Endothelial cell (in vitro differentiated cells): ENCODE results near the gene MYOM3. TPM values are rescaled to one million over a fixed set of nuclear protein-coding genes. Genes with fewer than 3 reads are reported as not detected.

Source experiments
- DNase-seq: peaks from one replicate; pipeline ENCODE4 v3.0.0; 2021; ENCODE audit warnings: low spot score
- H3K27ac Mint-ChIP-seq: one replicate; pipeline ENCODE4 v1.8.0; 2021; ENCODE audit warnings: mixed read lengths, inconsistent platforms; ENCODE audit not compliant: unreplicated experiment
- H3K27me3 Mint-ChIP-seq: one replicate; pipeline ENCODE4 v1.8.0; 2021; ENCODE audit warnings: mild to moderate bottlenecking, moderate library complexity, mixed read lengths, inconsistent platforms; ENCODE audit not compliant: unreplicated experiment
- H3K36me3 Mint-ChIP-seq: one replicate; pipeline ENCODE4 v1.8.0; 2021; ENCODE audit warnings: mild to moderate bottlenecking, low read depth, mixed read lengths, inconsistent platforms; ENCODE audit not compliant: unreplicated experiment
- H3K4me1 Mint-ChIP-seq: one replicate; pipeline ENCODE4 v1.8.0; 2021; ENCODE audit warnings: mild to moderate bottlenecking, mixed read lengths, inconsistent platforms; ENCODE audit not compliant: unreplicated experiment
- H3K4me3 Mint-ChIP-seq: one replicate; pipeline ENCODE4 v1.8.0; 2021; ENCODE audit warnings: mild to moderate bottlenecking, mixed read lengths, inconsistent platforms; ENCODE audit not compliant: unreplicated experiment
- H3K9me3 Mint-ChIP-seq: one replicate; pipeline ENCODE4 v1.8.0; 2021; ENCODE audit warnings: mixed read lengths, inconsistent platforms; ENCODE audit not compliant: unreplicated experiment
- total RNA-seq: library from RNA; stranded (reverse); fragmentation: NEBNext Ultra II Directional; extraction: Animal tissue kit (Norgen Biotek cat#: 25700); gene quantifications from one replicate; pipeline ENCODE4 v1.2.1, GENCODE V29; 2021; ENCODE audit not compliant: unreplicated experiment
- TF ChIP-seq, protein P1 (sequence below): fragments of 200-600 bp; sonication (generic); IDR thresholded peaks from one replicate; pipeline ENCODE4 v1.5.0; 2021; ENCODE audit warnings: antibody characterized with exemption; ENCODE audit not compliant: unreplicated experiment

Gene MYOM3
- total RNA-seq, 1 donor from 2014 or later = 0.59 TPM

DNA sequence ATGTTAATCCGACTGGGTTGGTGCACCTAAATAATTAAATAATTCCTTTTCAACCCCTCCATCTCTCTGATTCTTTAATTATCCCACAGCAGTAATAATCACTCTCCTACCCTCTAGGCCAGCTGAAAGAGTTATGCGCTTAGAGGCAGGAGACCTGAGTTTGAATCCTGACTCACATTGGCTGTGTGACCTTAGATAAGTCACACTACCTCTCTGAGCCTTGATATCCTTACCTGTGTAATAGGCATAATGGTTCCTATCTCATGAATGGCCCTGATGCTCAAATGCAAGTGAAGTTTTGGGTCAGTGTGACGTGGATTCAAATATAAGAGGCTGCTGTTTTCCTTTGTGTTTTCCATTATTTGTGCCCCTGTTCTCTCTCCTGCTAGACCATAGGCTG is 8.1 kb downstream of the MYOM3 start:
- H3K9me3 Mint-ChIP-seq = no peaks in the 10 kb centered on the region
- TF ChIP-seq, protein P1, sequence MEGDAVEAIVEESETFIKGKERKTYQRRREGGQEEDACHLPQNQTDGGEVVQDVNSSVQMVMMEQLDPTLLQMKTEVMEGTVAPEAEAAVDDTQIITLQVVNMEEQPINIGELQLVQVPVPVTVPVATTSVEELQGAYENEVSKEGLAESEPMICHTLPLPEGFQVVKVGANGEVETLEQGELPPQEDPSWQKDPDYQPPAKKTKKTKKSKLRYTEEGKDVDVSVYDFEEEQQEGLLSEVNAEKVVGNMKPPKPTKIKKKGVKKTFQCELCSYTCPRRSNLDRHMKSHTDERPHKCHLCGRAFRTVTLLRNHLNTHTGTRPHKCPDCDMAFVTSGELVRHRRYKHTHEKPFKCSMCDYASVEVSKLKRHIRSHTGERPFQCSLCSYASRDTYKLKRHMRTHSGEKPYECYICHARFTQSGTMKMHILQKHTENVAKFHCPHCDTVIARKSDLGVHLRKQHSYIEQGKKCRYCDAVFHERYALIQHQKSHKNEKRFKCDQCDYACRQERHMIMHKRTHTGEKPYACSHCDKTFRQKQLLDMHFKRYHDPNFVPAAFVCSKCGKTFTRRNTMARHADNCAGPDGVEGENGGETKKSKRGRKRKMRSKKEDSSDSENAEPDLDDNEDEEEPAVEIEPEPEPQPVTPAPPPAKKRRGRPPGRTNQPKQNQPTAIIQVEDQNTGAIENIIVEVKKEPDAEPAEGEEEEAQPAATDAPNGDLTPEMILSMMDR = no peak
- H3K27me3 Mint-ChIP-seq = peaks cover 5% of the 10 kb centered on the region
- H3K36me3 Mint-ChIP-seq = no peaks in the 10 kb centered on the region
- H3K4me3 Mint-ChIP-seq = no peak overlapping the region
- H3K27ac Mint-ChIP-seq = no peak overlapping the region
- no peak for DNase-seq
- H3K4me1 Mint-ChIP-seq = no peaks in the 10 kb centered on the region

DNA sequence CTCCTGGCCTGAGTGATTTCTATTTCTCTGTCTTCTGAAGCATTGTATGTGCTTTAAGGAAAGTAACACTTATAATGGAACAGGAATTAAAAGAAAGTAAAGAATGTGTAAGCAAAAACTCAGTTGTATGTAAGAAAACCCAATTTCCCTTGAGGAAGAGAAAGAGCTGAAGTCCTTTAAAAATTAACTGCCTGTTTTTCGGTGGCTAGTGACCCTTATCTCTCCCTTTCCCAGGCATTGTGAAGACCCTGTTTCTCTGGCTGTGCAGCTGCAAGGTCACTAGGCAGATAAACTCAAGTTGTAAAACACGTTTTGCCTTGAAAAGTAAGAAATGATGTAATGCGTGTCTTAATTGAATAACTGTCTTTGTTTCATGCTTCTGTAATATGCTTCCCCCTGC is 8.5 kb downstream of the MYOM3 start:
- Mint-ChIP-seq H3K9me3 (no peaks in the 10 kb centered on the region), H3K36me3 (no peaks in the 10 kb centered on the region), H3K4me3 (no peak overlapping the region), H3K27ac (no peak overlapping the region), H3K4me1 (no peaks in the 10 kb centered on the region), H3K27me3 (peaks cover 5% of the 10 kb centered on the region)
- TF ChIP-seq, protein P1 = no peak
- no peak for DNase-seq

DNA sequence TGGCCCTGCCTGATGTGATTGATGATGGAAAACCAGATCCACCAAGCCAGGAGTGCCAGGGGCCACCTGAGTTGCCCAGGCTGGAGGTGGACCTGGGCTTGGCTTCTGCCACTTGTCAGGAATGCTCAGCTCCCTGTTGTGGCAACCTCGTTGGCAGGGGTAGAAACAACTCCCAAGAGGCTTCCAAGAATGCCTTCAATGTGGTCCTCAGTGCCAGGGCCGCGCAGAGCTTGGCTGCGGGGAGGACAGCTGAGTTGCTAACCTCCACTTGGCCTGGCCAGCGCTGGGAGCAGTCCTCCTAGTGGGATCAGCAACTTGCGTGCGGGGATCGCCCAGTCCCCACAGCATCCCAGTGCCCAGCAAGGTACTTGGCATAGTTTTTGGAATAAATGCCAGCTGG is 9.0 kb downstream of the MYOM3 start:
- Mint-ChIP-seq H3K4me1 (no peaks in the 10 kb centered on the region), H3K27me3 (peaks cover 5% of the 10 kb centered on the region), H3K9me3 (no peaks in the 10 kb centered on the region), H3K27ac (no peak overlapping the region), H3K4me3 (no peak overlapping the region), H3K36me3 (no peaks in the 10 kb centered on the region)
- TF ChIP-seq, protein P1 = no peak
- DNase-seq = no peak

DNA sequence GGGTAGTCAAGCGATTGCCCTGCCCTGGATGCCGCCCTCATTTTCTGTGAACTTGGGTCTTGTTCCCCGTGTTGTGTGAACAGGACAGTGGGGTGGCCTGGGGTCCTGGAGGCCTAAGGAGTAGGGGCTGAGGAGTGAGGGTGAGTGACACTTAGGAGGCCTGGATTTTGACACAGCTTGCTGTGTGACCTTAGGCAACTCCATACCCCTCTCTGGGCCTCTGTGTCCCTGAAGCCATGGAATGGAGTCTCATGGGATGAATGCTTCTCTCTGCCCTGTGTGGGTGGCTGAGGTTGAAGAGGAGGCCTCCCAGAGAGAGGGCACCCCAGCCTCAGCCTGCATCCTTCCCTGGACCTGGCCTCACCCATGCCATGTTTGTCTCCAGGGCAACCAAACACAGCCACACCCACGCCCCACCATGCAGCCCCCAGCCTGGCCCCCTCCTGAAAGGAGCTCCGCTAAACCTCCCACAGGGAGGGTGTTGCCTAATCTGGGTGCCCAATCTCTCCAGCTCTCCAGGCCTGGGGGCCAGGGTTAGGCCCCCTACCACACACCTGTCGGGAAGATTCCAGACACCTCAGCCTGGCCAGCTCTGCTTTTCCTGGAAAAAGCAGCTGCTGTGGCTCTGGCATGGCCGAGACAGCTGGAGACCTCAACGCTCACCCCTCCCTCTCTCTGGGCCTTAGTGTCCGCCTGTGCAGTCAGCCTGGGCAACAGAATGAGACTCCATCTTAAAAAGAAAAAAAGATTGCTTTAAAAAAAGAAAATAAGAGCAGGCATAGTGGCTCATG is 9.9 kb downstream of the MYOM3 start:
- no peaks in the 10 kb centered on the region for H3K9me3 Mint-ChIP-seq
- H3K27me3 Mint-ChIP-seq = peaks cover 5% of the 10 kb centered on the region
- no peak for DNase-seq
- H3K4me1 Mint-ChIP-seq = no peaks in the 10 kb centered on the region
- TF ChIP-seq, protein P1 = no peak
- no peak overlapping the region for H3K27ac Mint-ChIP-seq
- H3K36me3 Mint-ChIP-seq = no peaks in the 10 kb centered on the region
- no peak overlapping the region for H3K4me3 Mint-ChIP-seq

DNA sequence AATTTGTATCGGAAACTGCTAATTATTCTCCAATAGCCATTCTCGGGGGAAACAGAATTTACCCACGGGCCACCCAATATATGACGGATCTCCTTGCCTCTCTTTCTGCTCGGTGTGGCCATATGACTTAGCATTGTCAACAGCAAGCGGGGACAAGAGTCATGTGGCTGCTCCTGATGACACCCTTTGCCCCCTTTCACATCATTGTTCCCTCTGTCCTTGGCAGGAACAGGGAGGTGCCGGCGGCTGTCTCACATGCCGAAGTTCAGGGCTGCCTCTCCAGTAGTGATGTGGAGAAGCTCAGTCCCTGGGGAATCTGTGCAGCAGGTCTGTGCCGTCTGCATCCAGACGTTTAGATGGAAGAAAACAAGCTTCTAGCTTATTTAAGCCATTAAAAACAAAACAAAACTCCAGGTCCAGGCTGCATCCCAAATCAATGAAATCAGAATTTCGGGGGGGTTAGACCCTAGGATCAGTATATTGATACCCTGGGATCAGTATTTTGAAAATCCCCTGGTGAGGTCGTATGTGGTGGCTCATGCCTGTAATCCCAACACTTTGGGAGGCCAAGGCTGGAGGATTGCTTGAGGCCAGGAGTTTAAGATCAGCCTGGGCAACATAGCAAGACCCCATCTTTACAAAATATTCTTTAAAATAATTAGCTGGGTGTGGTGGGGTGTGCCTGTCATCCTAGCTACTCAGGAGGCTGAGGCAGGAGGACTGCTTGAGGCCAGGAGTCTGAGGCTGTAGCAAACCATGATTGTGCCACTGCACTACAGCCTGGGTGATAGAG is 10.8 kb downstream of the MYOM3 start:
- Mint-ChIP-seq H3K9me3 (no peaks in the 10 kb centered on the region), H3K4me3 (no peak overlapping the region), H3K36me3 (no peaks in the 10 kb centered on the region), H3K27me3 (peaks cover 5% of the 10 kb centered on the region), H3K27ac (no peak overlapping the region), H3K4me1 (no peaks in the 10 kb centered on the region)
- TF ChIP-seq, protein P1 = no peak
- DNase-seq = no peak
